Endothelial cell of umbilical vein (primary cell): ENCODE measurements around the gene TAS2R30.

Experiments used
- EZH2 ChIP-seq: IDR thresholded peaks from 2 replicates; pipeline ENCODE4 v1.6.1; 2012; ENCODE audit warnings: borderline replicate concordance, low read depth, mild to moderate bottlenecking, moderate library complexity, low read length, inconsistent platforms; ENCODE audit not compliant: severe bottlenecking
- POLR2A ChIP-seq: IDR thresholded peaks from 2 replicates; pipeline ENCODE4 v1.6.1; 2012; ENCODE audit warnings: low read depth, mild to moderate bottlenecking, control low read depth, low read length
- POLR2AphosphoS5 ChIP-seq: IDR thresholded peaks from 2 replicates; pipeline ENCODE4 v1.6.1; 2012; ENCODE audit warnings: low read depth, mild to moderate bottlenecking, control low read depth, low read length, moderate library complexity; ENCODE audit not compliant: insufficient read depth
- TF ChIP-seq, protein P1 (sequence below): IDR thresholded peaks from 2 replicates; pipeline ENCODE4 v1.6.1; 2011; ENCODE audit not compliant: insufficient read depth, insufficient read length
- TF ChIP-seq, protein P2 (sequence below), 2 donors: IDR thresholded peaks; 1 replicate in 1 of 2; 2 replicates in 1 of 2; pipeline ENCODE4 v1.5.1; 2011; ENCODE audit warnings: low read length in 2 of 2, mild to moderate bottlenecking in 2 of 2, moderate library complexity in 2 of 2, control low read depth in 1 of 2, inconsistent platforms in 1 of 2, low read depth in 1 of 2; ENCODE audit not compliant: insufficient read depth in 1 of 2; ENCODE audit errors: extremely low read depth in 1 of 2

GRCh38 chr12:11107719-11108118 is 26.7 kb downstream of the TAS2R30 start:
- TF ChIP-seq, protein P1, sequence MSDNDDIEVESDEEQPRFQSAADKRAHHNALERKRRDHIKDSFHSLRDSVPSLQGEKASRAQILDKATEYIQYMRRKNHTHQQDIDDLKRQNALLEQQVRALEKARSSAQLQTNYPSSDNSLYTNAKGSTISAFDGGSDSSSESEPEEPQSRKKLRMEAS = no peak
- no peak for TF ChIP-seq EZH2
- TF ChIP-seq POLR2AphosphoS5 = no peak
- TF ChIP-seq POLR2A = no peak
- TF ChIP-seq, protein P2, sequence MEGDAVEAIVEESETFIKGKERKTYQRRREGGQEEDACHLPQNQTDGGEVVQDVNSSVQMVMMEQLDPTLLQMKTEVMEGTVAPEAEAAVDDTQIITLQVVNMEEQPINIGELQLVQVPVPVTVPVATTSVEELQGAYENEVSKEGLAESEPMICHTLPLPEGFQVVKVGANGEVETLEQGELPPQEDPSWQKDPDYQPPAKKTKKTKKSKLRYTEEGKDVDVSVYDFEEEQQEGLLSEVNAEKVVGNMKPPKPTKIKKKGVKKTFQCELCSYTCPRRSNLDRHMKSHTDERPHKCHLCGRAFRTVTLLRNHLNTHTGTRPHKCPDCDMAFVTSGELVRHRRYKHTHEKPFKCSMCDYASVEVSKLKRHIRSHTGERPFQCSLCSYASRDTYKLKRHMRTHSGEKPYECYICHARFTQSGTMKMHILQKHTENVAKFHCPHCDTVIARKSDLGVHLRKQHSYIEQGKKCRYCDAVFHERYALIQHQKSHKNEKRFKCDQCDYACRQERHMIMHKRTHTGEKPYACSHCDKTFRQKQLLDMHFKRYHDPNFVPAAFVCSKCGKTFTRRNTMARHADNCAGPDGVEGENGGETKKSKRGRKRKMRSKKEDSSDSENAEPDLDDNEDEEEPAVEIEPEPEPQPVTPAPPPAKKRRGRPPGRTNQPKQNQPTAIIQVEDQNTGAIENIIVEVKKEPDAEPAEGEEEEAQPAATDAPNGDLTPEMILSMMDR (IDR thresholded peaks at IDR 0.05; ENCODE audit: extremely low read depth in 1 of 2, insufficient read depth in 1 of 2, low read depth in 1 of 2, low read length in 2 of 2) = no peak
